RWPE2 (cell line): ENCODE measurements around the gene ANXA9.
A peak's percentile ranks its signal among the peaks of the same experiment; 100 is the strongest.

Source experiments
- ATAC-seq: fragments of 200-7000 bp; cut with Tn5 transposase; 3 replicates; pipeline ENCODE4 v1.9.1; 2021; ENCODE audit warnings: low read depth
- DNase-seq: peaks from one replicate; pipeline ENCODE4 v3.0.0-alpha.2; 2020; ENCODE audit warnings: low spot score
- H3K27ac ChIP-seq: fragments of 450-650 bp; 2 replicates; pipeline ENCODE4 v1.5.1; 2017; ENCODE audit warnings: mild to moderate bottlenecking; ENCODE audit not compliant: poor library complexity, severe bottlenecking
- H3K27me3 ChIP-seq: fragments of 250-450 bp; sonication (Bioruptor Pico); 2 replicates; pipeline ENCODE4 v1.5.1; 2021; ENCODE audit warnings: mild to moderate bottlenecking, moderate library complexity; ENCODE audit not compliant: insufficient read depth, poor library complexity, severe bottlenecking
- H3K36me3 ChIP-seq: fragments of 250-450 bp; sonication (Bioruptor Pico); 2 replicates; pipeline ENCODE4 v1.5.1; 2020; ENCODE audit warnings: low read depth, mild to moderate bottlenecking, moderate library complexity
- H3K4me1 ChIP-seq: fragments of 250-450 bp; sonication (Bioruptor Pico); 2 replicates; pipeline ENCODE4 v1.5.1; 2021; ENCODE audit warnings: mild to moderate bottlenecking, moderate library complexity; ENCODE audit not compliant: insufficient read depth, poor library complexity, severe bottlenecking
- H3K4me3 ChIP-seq: fragments of 250-450 bp; sonication (Bioruptor Pico); 2 replicates; pipeline ENCODE4 v1.5.1; 2021; ENCODE audit warnings: mild to moderate bottlenecking, moderate library complexity; ENCODE audit not compliant: severe bottlenecking
- H3K9me3 ChIP-seq: fragments of 250-450 bp; sonication (Bioruptor Pico); 2 replicates; pipeline ENCODE4 v1.5.1; 2021; ENCODE audit warnings: mild to moderate bottlenecking, moderate library complexity; ENCODE audit not compliant: severe bottlenecking
- TF ChIP-seq, protein P1 (sequence below): fragments of 450-650 bp; IDR thresholded peaks from one replicate; pipeline ENCODE4 v1.5.1; 2017; ENCODE audit warnings: mild to moderate bottlenecking, moderate library complexity; ENCODE audit not compliant: poor library complexity, severe bottlenecking

ANXA9 gene

DNA sequence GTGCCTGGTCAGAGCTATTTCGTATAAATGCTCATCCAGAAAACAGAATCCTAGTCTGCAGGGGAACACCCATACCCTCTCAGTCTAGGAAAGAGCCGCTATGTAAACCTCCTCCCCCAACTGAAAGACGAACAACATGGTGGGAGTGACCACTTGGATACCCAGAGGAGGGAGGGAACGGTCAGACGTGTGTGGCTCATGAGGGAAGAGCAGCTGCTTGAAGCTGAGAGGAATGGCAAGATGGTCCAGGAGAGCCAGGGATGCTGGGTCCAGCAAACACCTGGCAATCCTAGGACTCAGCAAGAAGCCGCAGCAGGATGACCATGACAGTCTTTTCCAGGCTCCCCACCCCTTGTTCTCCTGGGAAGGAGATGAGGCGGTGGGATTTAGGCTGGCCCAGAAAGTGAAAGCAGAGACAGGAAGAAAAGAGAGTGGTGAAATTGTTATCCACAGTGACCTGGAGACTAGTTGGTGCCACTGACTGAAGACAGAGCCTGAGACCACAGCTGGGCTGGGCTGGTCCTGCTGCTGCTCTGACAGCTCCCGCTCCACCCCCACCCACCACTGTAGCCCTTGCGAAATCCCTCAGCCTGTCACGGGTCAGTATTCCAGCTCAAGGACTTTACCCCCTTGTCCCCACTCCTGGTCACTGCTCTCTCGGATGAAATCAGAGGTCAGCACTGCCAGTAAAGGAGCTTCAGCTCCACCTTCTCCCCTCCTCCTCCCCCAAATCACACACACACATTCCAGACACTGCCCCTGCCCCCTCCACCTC, 11.1 kb upstream of the ANXA9 start:
- no peaks in the 10 kb centered on the region for H3K27me3 ChIP-seq
- H3K36me3 ChIP-seq, result peaks cover 44% of the 10 kb centered on the region
- TF ChIP-seq, protein P1, sequence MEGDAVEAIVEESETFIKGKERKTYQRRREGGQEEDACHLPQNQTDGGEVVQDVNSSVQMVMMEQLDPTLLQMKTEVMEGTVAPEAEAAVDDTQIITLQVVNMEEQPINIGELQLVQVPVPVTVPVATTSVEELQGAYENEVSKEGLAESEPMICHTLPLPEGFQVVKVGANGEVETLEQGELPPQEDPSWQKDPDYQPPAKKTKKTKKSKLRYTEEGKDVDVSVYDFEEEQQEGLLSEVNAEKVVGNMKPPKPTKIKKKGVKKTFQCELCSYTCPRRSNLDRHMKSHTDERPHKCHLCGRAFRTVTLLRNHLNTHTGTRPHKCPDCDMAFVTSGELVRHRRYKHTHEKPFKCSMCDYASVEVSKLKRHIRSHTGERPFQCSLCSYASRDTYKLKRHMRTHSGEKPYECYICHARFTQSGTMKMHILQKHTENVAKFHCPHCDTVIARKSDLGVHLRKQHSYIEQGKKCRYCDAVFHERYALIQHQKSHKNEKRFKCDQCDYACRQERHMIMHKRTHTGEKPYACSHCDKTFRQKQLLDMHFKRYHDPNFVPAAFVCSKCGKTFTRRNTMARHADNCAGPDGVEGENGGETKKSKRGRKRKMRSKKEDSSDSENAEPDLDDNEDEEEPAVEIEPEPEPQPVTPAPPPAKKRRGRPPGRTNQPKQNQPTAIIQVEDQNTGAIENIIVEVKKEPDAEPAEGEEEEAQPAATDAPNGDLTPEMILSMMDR, result no peak
- peaks cover 15% of the 10 kb centered on the region for H3K4me1 ChIP-seq
- no peak for ATAC-seq
- H3K9me3 ChIP-seq, result no peaks in the 10 kb centered on the region
- H3K27ac ChIP-seq, result no peak overlapping the region
- H3K4me3 ChIP-seq, result no peak overlapping the region
- no peak for DNase-seq

DNA sequence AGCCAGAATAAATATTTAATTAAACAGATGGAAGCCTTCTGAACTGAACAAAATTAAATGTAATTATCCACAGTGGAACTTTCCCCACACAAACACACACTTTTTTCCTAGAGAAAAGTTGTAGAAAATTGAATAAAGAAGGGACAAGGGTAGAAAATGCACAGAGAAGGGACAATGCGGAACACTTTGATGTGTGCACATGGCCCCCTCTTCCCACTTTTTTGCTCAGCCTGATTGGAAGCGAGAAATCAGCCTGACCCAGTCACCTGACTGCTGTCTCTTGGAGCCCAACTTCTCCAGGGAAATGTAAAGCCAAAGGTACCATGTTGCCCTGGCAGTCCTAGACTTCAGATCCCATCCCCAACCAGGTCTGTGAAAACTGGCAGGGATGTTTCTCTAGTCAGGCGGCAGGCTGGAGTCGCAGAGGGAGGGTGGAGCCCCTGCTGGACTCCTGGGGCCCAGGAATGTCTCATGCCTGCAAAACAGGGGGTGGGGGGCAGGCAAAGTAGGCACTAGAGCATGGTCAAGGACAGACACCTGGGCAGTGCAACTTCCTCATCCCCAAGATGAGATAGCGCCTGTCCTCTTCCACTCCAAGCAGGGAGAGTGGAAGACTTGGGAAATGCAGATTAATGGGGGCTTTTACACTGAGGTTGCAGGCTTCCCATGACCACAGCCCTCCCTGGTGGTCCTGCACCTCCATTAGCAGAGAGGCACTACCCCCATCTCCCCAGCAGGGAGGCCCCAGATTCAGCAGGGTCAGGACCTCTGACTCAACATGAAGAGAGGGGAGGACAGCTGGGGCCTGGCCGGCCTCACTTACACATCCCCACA, 10.3 kb upstream of the ANXA9 start:
- no peak for ATAC-seq
- Histone ChIP-seq H3K4me3 (no peak overlapping the region), H3K27ac (no peak overlapping the region), H3K9me3 (no peaks in the 10 kb centered on the region), H3K4me1 (peaks cover 17% of the 10 kb centered on the region), H3K36me3 (peaks cover 36% of the 10 kb centered on the region), H3K27me3 (no peaks in the 10 kb centered on the region)
- TF ChIP-seq, protein P1, result no peak
- DNase-seq, result no peak

DNA sequence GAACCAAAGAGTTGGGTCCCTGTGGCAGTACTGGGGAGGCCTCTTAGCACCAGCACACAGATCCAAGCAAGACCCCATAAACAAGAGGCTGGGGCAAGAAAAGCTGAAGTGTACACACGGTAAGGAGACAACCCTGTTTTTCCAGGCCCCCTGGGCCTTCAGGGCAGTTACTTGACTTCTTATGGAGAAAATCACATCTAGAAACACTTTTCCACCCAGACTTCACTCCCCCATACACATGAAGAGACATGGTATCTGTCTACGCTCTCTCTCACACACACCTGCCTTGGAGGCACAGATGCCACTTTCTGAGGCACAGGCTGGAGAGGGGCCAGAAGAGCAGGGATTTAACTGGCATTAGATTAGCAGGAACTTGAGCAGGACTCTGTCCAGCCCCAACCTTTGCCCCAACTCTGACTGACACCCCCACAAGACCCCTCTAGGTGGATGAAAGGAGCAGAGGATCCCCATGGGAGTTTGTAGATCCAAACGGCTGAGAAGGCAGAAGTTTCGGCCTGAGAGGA, 9.6 kb upstream of the ANXA9 start:
- peaks cover 24% of the 10 kb centered on the region for H3K4me1 ChIP-seq
- DNase-seq, result no peak
- H3K27me3 ChIP-seq, result no peaks in the 10 kb centered on the region
- TF ChIP-seq, protein P1, result no peak
- H3K36me3 ChIP-seq, result peaks cover 29% of the 10 kb centered on the region
- H3K9me3 ChIP-seq, result no peaks in the 10 kb centered on the region
- H3K27ac ChIP-seq, result no peak overlapping the region
- no peak overlapping the region for H3K4me3 ChIP-seq
- no peak for ATAC-seq

DNA sequence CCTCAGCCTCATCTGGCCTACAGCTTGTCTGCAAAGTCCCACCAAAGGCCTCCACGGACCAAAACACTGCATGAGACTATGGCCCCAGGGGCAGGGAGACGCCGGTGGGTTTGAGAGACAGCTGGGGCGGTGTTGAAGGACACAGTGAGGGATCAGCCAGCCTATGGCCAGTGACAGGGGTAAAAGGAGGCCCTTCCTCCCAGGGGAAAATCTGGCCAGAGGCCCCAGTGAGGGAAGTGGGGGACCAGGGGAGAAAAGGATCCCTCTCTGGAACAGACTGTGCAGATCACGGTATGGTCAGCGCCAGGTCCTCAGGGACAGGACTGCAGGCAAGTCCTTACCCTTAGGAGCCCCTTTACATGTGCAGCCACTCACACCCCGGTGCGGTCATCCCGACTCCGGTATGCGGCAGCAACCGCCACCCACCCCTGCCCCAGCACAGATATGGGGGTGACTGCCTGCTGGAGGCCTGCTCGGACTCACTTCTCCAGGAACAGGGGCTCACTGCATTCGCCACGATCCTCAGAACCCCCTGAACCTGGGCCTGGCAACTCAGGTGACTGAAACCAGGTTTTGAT, 8.7 kb upstream of the ANXA9 start:
- TF ChIP-seq, protein P1, result no peak
- no peaks in the 10 kb centered on the region for H3K27me3 ChIP-seq
- ATAC-seq (peak; percentile 18), DNase-seq (no peak)
- peak overlapping the region; percentile 79 for H3K27ac ChIP-seq
- H3K36me3 ChIP-seq, result peaks cover 22% of the 10 kb centered on the region
- H3K9me3 ChIP-seq, result no peaks in the 10 kb centered on the region
- H3K4me3 ChIP-seq, result peak overlapping the region; percentile 100
- H3K4me1 ChIP-seq, result peaks cover 29% of the 10 kb centered on the region
